Measurements from ENCODE around the gene KRT6B.

Gene KRT6B

GRCh38 chr12:52433501-52434080 is 18.4 kb downstream of the KRT6B start:
- TF ChIP-seq MAX (IDR thresholded peaks at IDR 0.05; ENCODE audit: low read depth, low read length) (no peak), CTCF (IDR thresholded peaks at IDR 0.05; ENCODE audit: low read depth, low read length) (no peak), MYC (IDR thresholded peaks at IDR 0.05; ENCODE audit: low read depth, low read length) (no peak), POLR2A (IDR thresholded peaks at IDR 0.05; ENCODE audit: extremely low read depth, insufficient read length) (no peak)
- no peak for DNase-seq (ENCODE audit: low read depth)
- no peak overlapping the region for H3K4me3 ChIP-seq (ENCODE audit: low read depth, low read length)

- H3K4me3 ChIP-seq (ENCODE audit: low read depth, low read length), result no peak overlapping the region
- no peak for DNase-seq (ENCODE audit: low read depth)
- TF ChIP-seq POLR2A (IDR thresholded peaks at IDR 0.05; ENCODE audit: extremely low read depth, insufficient read length) (no peak), MAX (IDR thresholded peaks at IDR 0.05; ENCODE audit: low read depth, low read length) (no peak), CTCF (IDR thresholded peaks at IDR 0.05; ENCODE audit: low read depth, low read length) (no peak), MYC (IDR thresholded peaks at IDR 0.05; ENCODE audit: low read depth, low read length) (no peak)
Observed at GRCh38 chr12:52432559-52433207, 19.3 kb downstream of the KRT6B start.

GRCh38 chr12:52428121-52428520 is 23.8 kb downstream of the KRT6B start:
- DNase-seq (ENCODE audit: low read depth), result no peak
- no peak overlapping the region for H3K4me3 ChIP-seq (ENCODE audit: low read depth, low read length)
- TF ChIP-seq POLR2A (IDR thresholded peaks at IDR 0.05; ENCODE audit: extremely low read depth, insufficient read length), result no peak
- no peak for TF ChIP-seq MAX (IDR thresholded peaks at IDR 0.05; ENCODE audit: low read depth, low read length)
- no peak for TF ChIP-seq MYC (IDR thresholded peaks at IDR 0.05; ENCODE audit: low read depth, low read length)

- DNase-seq (ENCODE audit: low read depth), result no peak
- TF ChIP-seq MYC (IDR thresholded peaks at IDR 0.05; ENCODE audit: low read depth, low read length) (no peak), MAX (IDR thresholded peaks at IDR 0.05; ENCODE audit: low read depth, low read length) (no peak), POLR2A (IDR thresholded peaks at IDR 0.05; ENCODE audit: extremely low read depth, insufficient read length) (no peak), CTCF (IDR thresholded peaks at IDR 0.05; ENCODE audit: low read depth, low read length) (no peak)
Observed at GRCh38 chr12:52427083-52427482, 24.9 kb downstream of the KRT6B start.

GRCh38 chr12:52426034-52426433 is 25.9 kb downstream of the KRT6B start:
- H3K4me3 ChIP-seq (ENCODE audit: low read depth, low read length), result no peak overlapping the region
- no peak for DNase-seq (ENCODE audit: low read depth)
- TF ChIP-seq MAX (IDR thresholded peaks at IDR 0.05; ENCODE audit: low read depth, low read length) (no peak), CTCF (IDR thresholded peaks at IDR 0.05; ENCODE audit: low read depth, low read length) (no peak), MYC (IDR thresholded peaks at IDR 0.05; ENCODE audit: low read depth, low read length) (no peak), POLR2A (IDR thresholded peaks at IDR 0.05; ENCODE audit: extremely low read depth, insufficient read length) (no peak)

More at GRCh38 chr12:52427083-52427482, 24.9 kb downstream of the KRT6B start:
- no peak overlapping the region for H3K4me3 ChIP-seq (ENCODE audit: low read depth, low read length)

- no peak for DNase-seq (ENCODE audit: low read depth)
- TF ChIP-seq MAX (IDR thresholded peaks at IDR 0.05; ENCODE audit: low read depth, low read length) (no peak), MYC (IDR thresholded peaks at IDR 0.05; ENCODE audit: low read depth, low read length) (no peak), CTCF (IDR thresholded peaks at IDR 0.05; ENCODE audit: low read depth, low read length) (no peak), POLR2A (IDR thresholded peaks at IDR 0.05; ENCODE audit: extremely low read depth, insufficient read length) (no peak)
Observed at GRCh38 chr12:52425466-52425865, 26.5 kb downstream of the KRT6B start.

More at GRCh38 chr12:52425466-52425865, 26.5 kb downstream of the KRT6B start:
- no peak overlapping the region for H3K4me3 ChIP-seq (ENCODE audit: low read depth, low read length)
